Skeletal muscle cell (primary cell): ENCODE data around the gene SEC31A.

Source experiments
- DNase-seq: peaks from one replicate; pipeline ENCODE4 v3.0.0-alpha.2; 2010; ENCODE audit warnings: low read depth
- H3K4me3 ChIP-seq: 2 replicates; pipeline ENCODE4 v1.5.1; 2011; ENCODE audit warnings: low read depth, mild to moderate bottlenecking, control low read depth, low read length, moderate library complexity

The SEC31A gene

GRCh38 chr4:82798168-82799005 lies 92.6 kb downstream of the SEC31A start, which contains the start of gene SCD5:
SCD5 (minus strand) TSS chr4:82798796; CDS start chr4:82798537, 259 bp downstream.
- peak within 1 kb of the TSS; percentile 71 for H3K4me3 ChIP-seq
- DNase-seq = peak; percentile 31

GRCh38 chr4:82797405-82798111 lies 93.4 kb downstream of the SEC31A start:
- DNase-seq = no peak

GRCh38 chr4:82797040-82797404 lies 93.9 kb downstream of the SEC31A start:
- peak overlapping the region; percentile 71 for H3K4me3 ChIP-seq
- DNase-seq = no peak

More at GRCh38 chr4:82797405-82798111, 93.4 kb downstream of the SEC31A start:
- H3K4me3 ChIP-seq = peak overlapping the region; percentile 71

GRCh38 chr4:82792912-82793649 lies 97.9 kb downstream of the SEC31A start:
- DNase-seq = no peak
- no peak overlapping the region for H3K4me3 ChIP-seq

- H3K4me3 ChIP-seq = no peak overlapping the region
- no peak for DNase-seq
Observed at GRCh38 chr4:82791179-82791578, 99.8 kb downstream of the SEC31A start.

GRCh38 chr4:82790060-82790660 lies 100.8 kb downstream of the SEC31A start:
- H3K4me3 ChIP-seq = no peak overlapping the region

GRCh38 chr4:82789025-82789776 lies 101.8 kb downstream of the SEC31A start:
- DNase-seq = no peak
- H3K4me3 ChIP-seq = no peak overlapping the region

More at GRCh38 chr4:82790060-82790660, 100.8 kb downstream of the SEC31A start:
- no peak for DNase-seq

GRCh38 chr4:82787342-82787741 lies 103.6 kb downstream of the SEC31A start:
- no peak for DNase-seq

GRCh38 chr4:82786828-82787227 lies 104.1 kb downstream of the SEC31A start:
- no peak for DNase-seq
- no peak overlapping the region for H3K4me3 ChIP-seq

More at GRCh38 chr4:82787342-82787741, 103.6 kb downstream of the SEC31A start:
- H3K4me3 ChIP-seq = no peak overlapping the region

GRCh38 chr4:82785611-82786400 lies 105.1 kb downstream of the SEC31A start:
- H3K4me3 ChIP-seq = peak overlapping the region; percentile 24
- peak; percentile 84 for DNase-seq

- peak overlapping the region; percentile 24 for H3K4me3 ChIP-seq
- DNase-seq = no peak
Observed at GRCh38 chr4:82784681-82785610, 106.0 kb downstream of the SEC31A start.

GRCh38 chr4:82782626-82783345 lies 108.2 kb downstream of the SEC31A start:
- no peak for DNase-seq
- H3K4me3 ChIP-seq = no peak overlapping the region

- no peak overlapping the region for H3K4me3 ChIP-seq
- peak; percentile 50 for DNase-seq
Observed at GRCh38 chr4:82780752-82781231, 110.2 kb downstream of the SEC31A start.

GRCh38 chr4:82780170-82780751 lies 110.7 kb downstream of the SEC31A start:
- H3K4me3 ChIP-seq = no peak overlapping the region
- no peak for DNase-seq

- H3K4me3 ChIP-seq = no peak overlapping the region
- no peak for DNase-seq
Observed at GRCh38 chr4:82779032-82779431, 111.9 kb downstream of the SEC31A start.
